Inflammatory macrophage (primary cell): ENCODE measurements around the gene CNTNAP3.
"Not testable (repeated sequence)": the region's sequence is repeated elsewhere in the genome, so short reads cannot be mapped to it uniquely, and the experiment has no call there.

ENCODE experiments used
- DNase-seq, 2 donors: peaks; one replicate each; pipeline ENCODE4 v3.0.0-alpha.2; 2020 to 2022

Gene CNTNAP3

DNA sequence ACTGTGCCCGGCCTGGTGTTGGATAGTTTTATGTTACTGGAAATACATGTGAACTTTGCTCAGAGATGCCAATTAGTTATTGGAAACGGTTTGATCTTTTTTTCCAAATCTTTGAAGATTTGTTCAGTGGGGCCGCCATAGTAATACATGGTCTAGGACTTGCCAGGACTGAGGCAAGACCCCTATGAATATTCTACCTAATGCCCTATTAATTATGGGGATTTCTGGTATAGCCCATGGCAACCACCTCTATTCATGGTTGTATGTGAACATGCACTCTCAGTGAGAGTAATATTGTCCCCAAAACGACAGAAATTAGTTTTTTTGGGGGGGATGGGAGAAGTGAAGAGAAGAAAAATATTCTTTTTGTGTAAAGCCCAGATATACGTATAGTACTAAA lies 220.3 kb downstream of the CNTNAP3 start:
- DNase-seq, result not testable (repeated sequence)

DNA sequence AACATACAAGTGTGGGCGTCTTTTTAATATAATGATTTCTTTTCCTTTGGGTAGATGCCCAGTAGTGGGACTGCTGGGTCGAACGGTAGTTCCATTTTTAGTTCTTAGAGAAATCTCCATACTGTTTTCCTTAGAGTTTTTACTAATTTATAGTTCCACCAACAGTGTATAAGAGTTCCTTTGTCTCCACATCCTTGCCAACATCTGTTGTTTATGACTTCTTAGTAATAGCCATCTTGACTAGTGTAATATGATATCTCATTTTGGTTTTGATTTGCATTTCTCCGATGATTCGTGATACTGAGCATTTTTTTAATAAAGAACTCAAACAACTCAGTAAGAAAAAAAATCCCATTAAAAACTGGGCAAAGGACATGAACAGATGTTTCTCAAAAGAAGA lies 225.0 kb downstream of the CNTNAP3 start:
- not testable (repeated sequence) for DNase-seq

DNA sequence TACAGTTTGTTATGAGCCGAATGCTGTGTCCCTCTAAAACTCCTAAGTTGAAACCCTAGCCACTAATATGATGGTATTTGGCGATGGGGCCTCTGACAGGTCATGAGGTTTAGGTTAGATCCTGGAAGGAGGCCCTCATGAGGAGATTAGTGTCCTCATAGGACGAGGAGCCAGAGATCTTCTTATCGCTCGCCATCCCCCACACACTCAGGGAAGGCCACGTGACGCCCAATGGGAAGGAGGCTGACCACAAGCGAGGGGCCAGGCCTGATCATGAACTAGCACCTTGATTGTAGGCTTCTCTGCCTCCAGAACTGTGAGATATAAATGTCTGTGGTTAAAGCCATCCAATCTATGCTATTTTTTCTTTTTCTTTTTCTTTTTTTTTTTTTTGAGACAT lies 233.5 kb downstream of the CNTNAP3 start:
- DNase-seq, result not testable (repeated sequence)

GRCh38 chr9:39046833-39047232 lies 241.1 kb downstream of the CNTNAP3 start:
- not testable (repeated sequence) for DNase-seq

DNA sequence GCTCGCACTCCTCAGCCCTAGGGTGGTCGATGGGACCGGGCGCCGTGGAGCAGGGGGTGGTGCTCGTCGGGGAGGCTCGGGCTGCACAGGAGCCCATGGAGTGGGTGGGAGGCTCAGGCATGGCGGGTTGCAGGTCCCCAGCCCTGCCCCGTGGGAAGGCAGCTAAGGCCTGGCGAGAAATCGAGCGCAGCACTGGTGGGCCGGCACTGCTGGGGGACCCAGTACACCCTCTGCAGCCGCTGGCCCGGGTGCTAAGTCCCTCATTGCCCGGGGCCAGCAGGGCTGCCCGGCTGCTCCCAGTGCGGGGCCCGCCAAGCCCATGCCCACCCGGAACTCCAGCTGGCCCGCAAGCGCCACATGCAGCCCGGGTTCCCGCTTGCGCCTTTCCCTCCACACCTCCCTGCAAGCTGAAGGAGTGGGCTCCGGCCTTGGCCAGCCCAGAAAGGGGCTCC lies 245.6 kb downstream of the CNTNAP3 start:
- not testable (repeated sequence) for DNase-seq

DNA sequence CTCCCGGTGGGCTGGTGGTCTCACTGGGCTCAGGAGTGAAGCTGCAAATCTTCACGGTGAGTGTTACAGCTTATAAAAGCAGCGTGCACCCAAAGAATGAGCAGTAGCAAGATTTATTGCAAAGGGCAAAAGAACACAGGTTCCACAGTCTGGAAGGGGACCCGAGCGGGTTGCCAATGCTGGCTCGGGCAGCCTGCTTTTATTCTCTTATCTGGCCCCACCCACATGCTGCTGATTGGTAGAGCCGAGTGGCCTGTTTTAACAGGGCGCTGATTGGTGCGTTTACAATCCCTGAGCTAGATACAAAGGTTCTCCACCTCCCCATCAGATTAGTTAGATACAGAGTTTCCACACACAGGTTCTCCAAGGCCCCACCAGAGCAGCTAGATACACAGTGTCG lies 246.2 kb downstream of the CNTNAP3 start:
- not testable (repeated sequence) for DNase-seq

- DNase-seq, result not testable (repeated sequence)
Observed at GRCh38 chr9:39039148-39039547, 248.8 kb downstream of the CNTNAP3 start.

DNA sequence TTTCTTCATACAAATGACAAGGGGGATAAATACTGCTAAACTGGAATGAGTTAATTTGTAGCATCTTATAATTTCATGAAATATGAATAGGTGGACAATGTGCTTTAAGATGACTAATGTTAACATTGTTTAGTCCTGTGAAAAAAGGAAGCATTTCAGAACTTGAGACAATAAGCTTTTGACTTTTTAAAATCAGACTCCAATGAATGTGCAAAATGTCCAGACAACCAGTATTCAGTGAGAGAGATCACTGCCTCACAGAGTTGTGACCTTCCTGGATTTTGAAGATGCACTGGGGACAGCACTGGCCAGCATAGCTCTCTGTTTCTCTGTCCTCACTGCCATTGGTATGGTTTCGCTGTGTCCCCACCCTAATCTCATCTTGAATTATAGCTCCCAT lies 249.7 kb downstream of the CNTNAP3 start:
- DNase-seq, result not testable (repeated sequence)

GRCh38 chr9:39033849-39034248 lies 254.1 kb downstream of the CNTNAP3 start:
- DNase-seq, result not testable (repeated sequence)

GRCh38 chr9:39030204-39031019 lies 257.6 kb downstream of the CNTNAP3 start:
- not testable (repeated sequence) for DNase-seq

GRCh38 chr9:39028855-39029254 lies 259.1 kb downstream of the CNTNAP3 start:
- DNase-seq, result not testable (repeated sequence)

GRCh38 chr9:39028168-39028567 lies 259.8 kb downstream of the CNTNAP3 start:
- not testable (repeated sequence) for DNase-seq

GRCh38 chr9:39025911-39026588 lies 261.9 kb downstream of the CNTNAP3 start:
- peak in 1 of 2 donors; percentile 2 for DNase-seq
